HT-29 (cell line): ENCODE measurements around the gene ITLN2. TPM values are rescaled to one million over a fixed set of nuclear protein-coding genes. Genes with fewer than 3 reads are reported as not detected.
"Not testable (repeated sequence)": the region's sequence is repeated elsewhere in the genome, so short reads cannot be mapped to it uniquely, and the experiment has no call there.

Experiments used
- DNase-seq: peaks from one replicate; pipeline ENCODE4 v3.0.0-alpha.2; 2015; ENCODE audit warnings: low spot score
- total RNA-seq: library from RNA; depleted of rRNA; stranded (reverse); fragments of >200 nt; shearing (Covaris generic); gene quantifications from 2 replicates; pipeline ENCODE4 v1.2.3, GENCODE V29; 2014; rRNA removed

Gene ITLN2
- total RNA-seq: not detected in 2 replicates

GRCh38 chr1:160954158-160955104, at the start of gene ITLN2:
TSS of gene ITLN2 (minus strand) at chr1:160954809. CDS start at chr1:160954741, 68 bp downstream.
- DNase-seq: peak; percentile 82

DNA sequence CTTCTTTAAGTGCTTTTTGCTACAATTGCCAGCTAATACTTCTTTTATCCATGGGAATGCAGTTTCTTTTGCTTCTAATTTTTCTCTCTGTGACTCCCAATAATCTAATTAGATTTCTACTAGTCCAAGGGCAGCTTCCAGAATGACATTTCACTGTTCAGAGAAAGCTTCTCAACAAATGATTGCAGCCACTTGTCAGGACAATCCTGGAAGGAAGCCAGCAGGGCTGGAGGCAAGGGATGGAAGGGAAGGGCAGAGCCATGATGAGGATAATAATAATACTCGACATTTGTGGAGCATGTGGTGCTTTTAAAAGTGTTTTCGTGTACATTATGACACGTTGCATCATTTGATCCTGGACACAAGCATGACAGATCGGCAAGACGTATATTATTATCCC, 46.9 kb upstream of the ITLN2 start:
- DNase-seq: no peak

DNA sequence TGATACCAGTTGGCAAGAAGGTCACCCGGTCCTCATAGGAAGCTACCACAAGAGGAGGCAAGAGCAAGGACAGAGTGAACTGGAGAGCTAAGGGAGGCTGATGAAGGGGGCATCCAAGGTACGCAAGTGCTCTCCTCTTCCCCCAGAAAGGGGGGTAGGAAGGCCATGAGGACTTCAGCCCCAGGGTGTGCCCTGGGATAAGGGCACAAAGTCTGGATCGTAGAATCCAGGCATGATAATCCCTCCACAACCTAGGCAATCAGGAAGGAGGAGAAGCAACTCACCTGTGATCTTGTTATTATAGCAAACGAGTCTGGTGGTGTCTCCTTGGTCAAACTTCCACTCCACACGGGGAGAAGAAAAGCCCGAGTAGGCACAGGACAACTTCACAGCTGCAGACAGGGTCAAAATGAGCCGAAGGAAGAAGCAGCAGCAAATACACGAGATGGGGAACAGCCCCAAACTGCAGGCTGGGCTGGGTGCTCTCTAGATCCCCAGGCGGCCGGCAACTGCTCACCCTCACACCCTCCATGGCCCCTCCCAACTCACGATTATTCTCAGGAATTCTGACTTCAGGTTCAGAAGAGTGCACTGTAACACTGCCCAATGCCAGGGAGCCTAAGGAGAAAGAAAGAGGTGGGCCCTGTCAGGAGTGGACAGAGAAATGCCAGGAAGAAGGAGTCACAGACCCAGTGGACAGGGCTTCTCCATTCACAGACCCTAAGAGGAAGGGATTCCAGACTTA, 46.3 kb upstream of the ITLN2 start:
- no peak for DNase-seq

- DNase-seq: no peak
These were observed 44.8 kb upstream of the ITLN2 start for GRCh38 chr1:160999376-160999775.

DNA sequence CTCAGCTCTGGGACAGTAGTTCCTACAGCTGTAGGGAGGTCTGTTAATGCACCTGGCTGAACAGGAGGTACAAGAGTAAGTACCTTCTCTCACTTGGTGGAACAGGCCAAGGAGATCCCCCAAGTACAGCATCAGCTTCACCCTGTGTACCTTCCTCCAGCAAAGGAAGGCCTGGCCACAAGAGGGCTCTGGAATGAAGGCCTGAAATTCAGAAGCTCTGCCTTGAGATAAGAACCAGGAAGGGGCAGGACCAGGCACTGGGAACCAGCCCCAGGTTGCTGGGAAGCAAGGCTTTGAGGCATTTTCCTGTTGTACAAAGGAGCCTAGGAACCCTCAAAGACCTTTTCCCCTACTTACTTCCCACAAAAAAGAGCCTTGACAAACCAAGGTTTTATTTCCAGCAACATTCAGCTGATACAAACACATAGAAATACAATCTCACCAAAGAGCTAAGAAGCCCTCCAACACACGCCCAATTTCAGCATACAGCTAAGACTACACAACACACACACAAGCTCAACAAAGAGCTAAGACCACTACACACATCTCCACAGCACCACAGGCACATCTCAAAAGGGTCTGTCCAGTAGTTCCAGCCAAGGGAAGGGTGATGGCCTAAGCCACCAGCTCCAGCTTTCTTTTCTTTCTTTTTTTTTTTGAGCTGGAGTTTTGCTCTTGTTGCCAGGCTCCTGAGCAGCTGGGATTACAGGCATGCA, 42.9 kb upstream of the ITLN2 start:
- DNase-seq: peak; percentile 81

- no peak for DNase-seq
These were observed 41.6 kb upstream of the ITLN2 start for GRCh38 chr1:160996178-160996577.

- peak; percentile 70 for DNase-seq
These were observed 39.1 kb upstream of the ITLN2 start for GRCh38 chr1:160993544-160994193.

- not testable (repeated sequence) for DNase-seq
These were observed 37.4 kb upstream of the ITLN2 start for GRCh38 chr1:160992036-160992435.

- no peak for DNase-seq
These were observed 32.9 kb upstream of the ITLN2 start for GRCh38 chr1:160987359-160988050.

GRCh38 chr1:160985723-160986122, 31.1 kb upstream of the ITLN2 start:
- no peak for DNase-seq

DNA sequence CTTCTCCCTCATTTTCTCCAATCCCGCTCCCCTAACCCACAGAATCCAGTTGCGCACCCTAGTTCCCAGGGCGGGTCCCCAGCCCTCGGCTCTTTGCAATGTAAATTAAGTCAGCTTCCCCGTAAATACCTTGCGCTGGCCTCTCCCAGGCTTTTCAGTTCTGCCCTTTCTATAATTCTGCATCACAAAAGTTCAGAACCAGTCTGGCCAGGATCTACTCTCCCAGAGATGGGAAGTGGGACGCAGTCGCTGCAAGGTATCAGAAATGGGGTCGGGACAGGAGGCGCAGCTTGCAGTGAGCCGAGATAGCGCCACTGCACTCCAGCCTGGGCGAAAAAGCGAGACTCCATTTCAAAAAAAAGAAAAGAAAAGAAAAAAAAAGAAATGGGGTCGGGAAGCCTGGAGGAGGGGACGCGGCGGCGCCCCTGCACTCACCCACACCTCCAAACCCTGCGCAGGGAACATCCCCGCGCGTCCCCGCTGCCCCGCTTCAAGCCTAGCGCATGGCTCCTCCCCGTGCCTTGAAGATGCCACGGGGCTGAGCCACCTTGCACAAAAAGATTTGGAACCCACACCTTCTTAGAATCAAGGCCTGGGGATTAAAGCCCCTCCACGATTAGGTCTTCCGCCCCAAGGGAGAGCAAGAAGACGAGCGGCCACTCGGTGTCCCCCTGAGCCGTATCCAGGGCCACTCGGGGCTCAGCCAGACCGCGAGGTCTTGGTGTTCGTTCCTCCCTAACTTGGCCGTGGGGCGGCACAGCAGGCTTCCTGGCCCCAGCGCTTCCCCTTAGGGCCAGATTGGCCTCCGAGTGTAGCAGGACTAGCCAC, 27.2 kb upstream of the ITLN2 start:
- no peak for DNase-seq

GRCh38 chr1:160979286-160979685, 24.7 kb upstream of the ITLN2 start:
- no peak for DNase-seq

GRCh38 chr1:160978510-160978927, 23.9 kb upstream of the ITLN2 start:
- no peak for DNase-seq

DNA sequence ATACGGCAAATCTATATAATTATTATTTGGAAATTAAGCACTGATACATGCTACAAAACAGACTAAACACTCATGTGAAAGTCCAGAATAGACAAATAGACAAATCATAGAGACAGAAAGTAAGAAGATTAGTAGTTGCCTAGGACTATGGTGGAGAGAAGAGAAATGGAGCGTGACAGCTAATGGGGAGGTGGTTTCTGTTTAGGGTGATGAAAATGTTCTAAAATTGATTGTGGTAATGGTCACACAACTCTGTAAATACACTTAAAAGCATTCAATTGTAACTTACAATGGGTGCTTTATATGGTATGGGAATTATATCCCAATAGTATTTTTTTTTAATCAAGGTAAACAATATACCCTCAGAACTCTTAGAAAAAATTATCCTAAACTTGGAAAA, 20.4 kb upstream of the ITLN2 start:
- DNase-seq: no peak

GRCh38 chr1:160973491-160973890, 18.9 kb upstream of the ITLN2 start:
- no peak for DNase-seq

DNA sequence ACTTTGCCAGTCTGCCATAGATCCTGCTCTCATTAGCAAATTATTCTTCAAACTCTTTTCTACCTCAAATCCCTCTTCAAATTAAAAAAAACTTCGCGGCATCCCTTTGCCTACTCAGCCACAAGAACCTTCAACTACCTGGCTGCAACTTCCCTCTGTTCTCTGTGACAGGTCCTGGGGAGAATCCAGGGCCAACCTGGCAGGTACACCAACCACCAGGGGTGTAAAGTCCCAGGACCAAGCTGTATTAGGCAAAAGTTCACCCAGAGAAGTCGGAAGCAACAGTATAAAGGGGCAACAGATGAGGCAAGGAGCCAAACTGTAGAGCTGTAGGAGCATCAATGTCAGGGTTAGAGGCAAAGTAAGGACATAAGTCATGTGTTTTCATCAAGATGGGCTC, 18.3 kb upstream of the ITLN2 start:
- no peak for DNase-seq

DNA sequence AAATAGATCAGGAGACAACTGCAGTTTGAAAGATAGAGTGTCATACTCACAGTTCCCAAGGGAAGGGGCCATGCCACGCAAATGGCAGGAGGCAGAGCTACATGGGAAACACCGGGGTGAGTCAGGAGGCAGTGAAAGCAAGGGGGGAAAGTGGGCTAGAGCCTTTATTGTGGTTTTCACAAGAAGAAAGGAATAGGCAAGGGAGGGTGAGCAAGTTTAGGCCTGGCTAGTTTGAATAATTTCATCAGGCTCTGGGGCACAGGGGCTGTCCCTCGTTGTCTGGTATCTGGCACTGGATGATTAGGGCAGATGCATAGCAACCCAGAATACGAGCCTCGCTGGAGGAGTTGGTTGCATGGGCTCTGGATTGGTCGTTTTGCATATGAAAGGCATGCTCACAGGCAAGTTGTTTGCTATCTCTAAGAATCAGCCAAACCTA, 17.0 kb upstream of the ITLN2 start:
- DNase-seq: no peak

DNA sequence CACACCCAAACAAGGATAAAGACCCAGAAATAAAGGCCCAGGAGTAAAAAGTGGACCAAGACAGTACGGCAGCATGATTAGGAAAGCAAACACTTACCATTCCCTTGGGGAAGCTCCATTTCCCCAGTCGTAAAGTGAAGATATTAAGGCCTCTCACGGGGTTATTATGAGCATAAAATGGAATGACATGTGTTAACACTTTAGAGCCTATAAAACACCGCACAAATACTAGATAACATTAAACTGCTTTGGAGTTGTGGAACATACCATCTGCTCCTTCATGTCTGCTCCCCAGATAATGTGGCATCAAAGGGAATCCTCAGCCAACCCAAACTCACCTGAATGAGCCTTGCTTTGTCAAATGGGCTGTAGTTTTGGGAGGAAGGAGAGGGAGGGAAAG, 8.9 kb upstream of the ITLN2 start:
- no peak for DNase-seq

GRCh38 chr1:160961419-160961818, 6.8 kb upstream of the ITLN2 start:
- no peak for DNase-seq

DNA sequence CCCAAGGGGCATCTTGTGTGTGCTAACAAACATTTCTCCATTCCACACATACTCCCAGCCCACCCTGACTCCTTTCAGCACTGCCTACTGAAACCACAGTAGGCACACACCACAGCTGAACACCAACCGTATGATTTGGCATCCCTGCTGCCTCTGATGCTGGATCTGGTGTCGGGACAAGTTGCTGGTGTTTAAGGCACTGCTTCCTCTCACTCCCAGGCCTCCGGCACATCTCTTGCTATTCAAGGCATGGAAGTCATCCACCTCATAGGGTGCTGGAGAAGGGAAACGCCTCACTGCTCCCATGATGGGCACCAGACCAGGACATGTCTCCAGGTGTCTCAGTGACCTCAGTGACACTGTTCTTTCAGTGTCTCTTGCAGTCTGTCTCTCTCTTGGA, 2.4 kb upstream of the ITLN2 start:
- no peak for DNase-seq
